Stimulated activated CD4-positive, alpha-beta T cell treated with anti-CD3 and anti-CD28 coated beads, TNF-alpha, amount 100 ng/mL, for 1 hour (primary cell): ENCODE data around the gene ZNF32.

Source experiments
- DNase-seq, 3 donors: peaks; one replicate each; pipeline ENCODE4 v3.0.0-alpha.2; 2020; ENCODE audit warnings: low read depth in 3 of 3, low spot score in 1 of 3

ZNF32 gene

GRCh38 chr10:43648398-43649184 lies at the start of gene ZNF32:
TSS of gene ZNF32 (minus strand) at chr10:43648881. CDS start at chr10:43646133, 2,748 bp downstream.
- peak; percentile 41 to 74 (median 59) for DNase-seq

- no peak for DNase-seq
Observed at GRCh38 chr10:43698156-43698555, 49.5 kb upstream of the ZNF32 start.

GRCh38 chr10:43696909-43697483 lies 48.3 kb upstream of the ZNF32 start:
- DNase-seq = no peak

GRCh38 chr10:43695730-43696129 lies 47.0 kb upstream of the ZNF32 start:
- no peak for DNase-seq

- no peak for DNase-seq
Observed at GRCh38 chr10:43695321-43695720, 46.6 kb upstream of the ZNF32 start.

DNA sequence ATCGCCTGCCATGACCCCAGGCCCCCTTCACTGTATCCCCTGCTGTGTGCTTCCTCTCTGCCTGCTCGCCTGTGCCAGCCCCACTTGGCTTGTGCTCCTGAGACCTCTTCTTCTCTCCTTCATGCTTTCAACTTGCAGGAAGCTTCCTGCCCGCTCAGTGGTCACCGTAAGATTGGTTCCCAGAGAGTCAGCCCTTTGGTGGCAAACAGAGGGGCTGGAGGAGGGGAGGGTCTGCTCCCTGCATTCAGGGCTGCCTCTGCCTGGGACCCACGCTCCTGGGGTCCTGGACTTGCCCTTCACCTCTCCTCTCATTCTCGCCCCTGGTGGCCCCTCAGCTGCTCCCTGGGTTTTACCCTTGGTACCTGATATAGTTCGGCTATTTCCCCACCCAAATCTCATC lies 45.8 kb upstream of the ZNF32 start:
- no peak for DNase-seq

- no peak for DNase-seq
Observed at GRCh38 chr10:43693602-43694001, 44.9 kb upstream of the ZNF32 start.

- no peak for DNase-seq
Observed at GRCh38 chr10:43692051-43692825, 43.6 kb upstream of the ZNF32 start.

- DNase-seq = no peak
Observed at GRCh38 chr10:43691485-43691884, 42.8 kb upstream of the ZNF32 start.

GRCh38 chr10:43689955-43690771 lies 41.5 kb upstream of the ZNF32 start:
- DNase-seq = peak; percentile 45 to 84 (median 66)

GRCh38 chr10:43689618-43689954 lies 40.9 kb upstream of the ZNF32 start:
- peak in 1 of 3 donors; percentile 28 for DNase-seq

DNA sequence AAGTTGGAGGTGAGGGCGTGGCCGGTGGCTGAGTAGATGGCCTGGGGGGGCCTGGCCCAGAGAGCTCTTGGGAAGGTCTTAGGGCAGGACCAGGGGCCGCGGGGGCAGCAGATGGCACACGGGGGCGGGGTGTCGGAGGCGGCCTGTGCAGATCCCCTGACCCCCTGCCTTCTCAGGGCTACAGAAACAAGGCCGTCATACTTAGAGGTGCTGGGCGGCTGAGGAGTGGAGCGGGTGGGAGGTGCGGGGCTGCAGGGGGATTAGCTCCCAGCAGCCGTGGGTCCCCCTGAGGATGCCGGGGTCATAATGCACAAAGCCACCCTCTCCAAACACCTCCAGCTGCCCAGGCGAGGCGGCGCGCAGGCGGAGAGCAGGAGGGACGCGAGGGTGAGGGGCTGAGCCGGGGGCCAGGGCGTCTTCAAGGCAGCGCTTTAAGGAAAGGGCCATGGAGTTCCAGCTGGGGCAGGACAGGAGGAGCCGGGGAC lies 40.4 kb upstream of the ZNF32 start:
- no peak for DNase-seq

DNA sequence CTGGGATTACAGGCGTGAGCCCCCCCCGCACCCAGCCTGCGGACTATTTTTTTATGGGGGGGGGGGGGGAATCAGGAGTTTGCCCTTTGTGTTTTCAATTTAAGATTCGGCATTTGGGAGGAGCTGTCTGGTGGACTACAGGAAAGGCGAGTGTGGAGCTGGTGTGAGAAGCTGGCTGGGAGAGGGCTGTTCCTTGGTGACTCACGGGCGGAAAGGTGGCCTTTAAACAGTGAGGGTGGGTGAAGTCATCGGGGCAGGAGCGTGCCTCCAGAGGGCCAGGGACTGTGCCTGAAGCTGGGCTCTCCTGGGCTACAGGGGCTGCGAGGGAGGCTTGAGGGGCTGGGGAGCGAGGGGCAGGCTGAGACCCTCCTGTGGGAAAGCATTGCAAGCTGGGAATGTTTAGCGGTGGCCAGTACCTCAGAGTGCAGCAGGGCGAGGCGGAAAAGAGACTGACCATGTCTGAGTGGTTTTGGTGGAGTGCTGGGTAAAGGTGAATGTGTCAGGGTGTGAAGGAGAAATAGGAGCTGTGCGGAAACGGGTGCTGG lies 39.7 kb upstream of the ZNF32 start:
- no peak for DNase-seq

DNA sequence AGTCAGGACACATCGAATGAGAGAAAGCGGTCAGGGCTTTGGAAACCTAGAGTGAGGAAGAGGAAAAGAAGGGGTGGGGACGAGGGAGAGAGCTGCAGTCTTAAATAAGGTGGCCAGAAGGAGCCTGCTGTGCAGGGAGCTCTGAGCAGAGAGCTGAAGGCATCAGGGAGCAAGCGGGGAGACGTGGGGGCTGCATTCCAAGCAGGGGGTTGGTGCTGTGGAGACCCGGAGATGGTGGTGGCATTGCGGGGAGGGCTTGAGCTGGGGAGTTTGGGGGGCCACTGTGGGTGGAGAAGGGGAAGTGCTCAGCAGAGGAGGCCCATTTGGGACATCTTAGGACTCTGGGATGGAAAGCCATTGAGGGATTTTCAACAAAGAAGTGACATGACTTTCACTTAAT lies 38.7 kb upstream of the ZNF32 start:
- no peak for DNase-seq

GRCh38 chr10:43686414-43686813 lies 37.7 kb upstream of the ZNF32 start:
- no peak for DNase-seq

- DNase-seq = no peak
Observed at GRCh38 chr10:43685744-43686143, 37.1 kb upstream of the ZNF32 start.

DNA sequence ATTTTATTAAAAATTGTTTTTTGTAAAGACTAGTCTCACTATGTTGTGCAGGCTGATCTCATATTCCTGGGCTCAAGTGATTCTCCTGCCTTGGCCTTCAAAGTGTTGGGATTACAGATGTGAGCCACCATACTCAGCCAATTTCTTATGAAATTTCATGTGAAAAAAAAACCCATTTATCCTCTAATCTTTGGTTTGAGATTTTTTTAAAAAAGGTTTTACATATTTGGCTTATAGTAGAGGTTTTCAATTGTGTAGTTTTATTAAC lies 35.5 kb upstream of the ZNF32 start:
- DNase-seq = no peak

DNA sequence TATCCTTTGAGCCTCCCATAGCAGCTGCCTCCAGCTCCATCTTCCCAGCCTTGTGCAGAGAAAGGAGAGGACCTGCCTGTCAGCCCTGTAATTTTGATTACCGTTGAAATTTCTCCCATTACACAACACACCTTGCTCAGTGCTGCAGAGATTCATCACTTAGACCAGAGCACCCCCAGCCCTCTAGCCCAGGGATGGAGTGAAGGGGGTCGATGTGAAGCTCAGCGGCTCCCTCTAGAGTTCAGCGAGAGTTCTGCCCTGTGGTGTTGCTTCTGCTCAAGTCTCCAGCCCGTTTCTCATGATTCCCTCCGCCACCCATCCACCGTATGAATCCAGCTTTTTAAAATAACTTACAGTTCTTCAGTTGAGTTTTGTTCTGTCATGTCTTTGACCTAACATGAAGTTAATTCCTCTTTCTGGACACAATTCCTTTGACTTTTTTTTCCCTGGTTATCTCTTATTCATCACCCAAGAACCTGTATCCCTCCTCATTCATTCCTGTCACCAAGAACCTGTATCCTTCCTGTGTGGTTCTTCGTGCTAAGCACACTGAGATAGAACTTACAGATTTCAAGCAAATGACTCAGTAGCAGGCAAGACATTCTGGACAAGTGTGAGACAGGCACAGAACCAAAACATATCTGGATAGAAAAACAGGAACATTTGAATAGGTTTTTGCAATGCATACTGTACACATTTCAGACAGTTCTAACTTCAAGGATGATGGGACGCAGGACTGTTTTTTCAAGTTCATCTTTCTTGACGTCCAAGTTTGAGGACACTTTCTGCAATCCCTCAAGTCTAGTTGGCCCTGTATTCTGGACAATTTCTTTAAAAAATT lies 35.0 kb upstream of the ZNF32 start:
- DNase-seq = no peak

GRCh38 chr10:43682956-43683355 lies 34.3 kb upstream of the ZNF32 start:
- DNase-seq = no peak

DNA sequence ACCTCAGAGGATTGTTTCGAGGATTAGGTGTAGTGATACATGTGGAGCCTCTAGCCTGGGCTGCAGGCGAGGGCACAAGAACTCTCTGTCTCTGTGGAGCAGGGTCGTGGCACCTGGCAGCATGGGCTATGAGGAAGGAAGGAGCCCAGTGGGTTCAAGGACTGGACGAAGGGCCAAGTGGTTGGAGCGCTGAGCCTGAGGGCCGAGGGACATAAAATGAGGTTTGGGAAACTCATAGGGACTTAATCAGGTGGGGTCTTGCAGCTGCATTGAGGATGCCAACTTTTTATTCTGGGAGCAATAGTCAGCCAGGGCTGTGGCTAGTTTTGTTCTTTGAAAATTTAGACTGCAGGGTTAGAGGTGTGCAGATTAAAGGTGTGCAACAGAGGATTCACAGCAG lies 33.0 kb upstream of the ZNF32 start:
- no peak for DNase-seq
